OCI-LY3 (cell line): ENCODE data around the gene LGALS14.

Experiments used
- H2AFZ ChIP-seq: fragments of 200-600, 300-600 bp; shearing (Covaris generic); 2 replicates; pipeline ENCODE4 v1.6.0; 2014; ENCODE audit warnings: antibody characterized with exemption, low read depth, low read length
- H3K27ac ChIP-seq: fragments of 200-600, 300-600 bp; sonication (generic); 2 replicates; pipeline ENCODE4 v1.5.1; 2014; ENCODE audit warnings: mild to moderate bottlenecking, low read length, moderate library complexity, mixed read lengths
- H3K27me3 ChIP-seq: fragments of 200-600, 300-600 bp; sonication (generic); 2 replicates; pipeline ENCODE4 v1.6.1; 2014; ENCODE audit warnings: low read depth, low read length, mixed read lengths
- H3K36me3 ChIP-seq: fragments of 200-600, 300-600 bp; sonication (generic); replicated peaks from 2 replicates; pipeline ENCODE3; 2014; ENCODE audit warnings: low read depth, low read length, mixed read lengths
- H3K4me1 ChIP-seq: fragments of 300-600, 200-600 bp; sonication (generic); 2 replicates; pipeline ENCODE4 v1.6.1; 2014; ENCODE audit warnings: low read length, mixed read lengths
- H3K4me2 ChIP-seq: fragments of 200-600, 300-600 bp; sonication (generic); 2 replicates; pipeline ENCODE4 v1.6.1; 2014; ENCODE audit warnings: low read length, mixed read lengths
- H3K4me3 ChIP-seq: fragments of 300-600, 200-600 bp; sonication (generic); 2 replicates; pipeline ENCODE4 v1.5.1; 2014; ENCODE audit warnings: antibody characterized with exemption, mild to moderate bottlenecking, low read length, moderate library complexity
- H3K79me2 ChIP-seq: fragments of 300-600, 200-600 bp; shearing (Covaris generic); 2 replicates; pipeline ENCODE4 v1.6.1; 2014; ENCODE audit warnings: mild to moderate bottlenecking, low read length, mixed read lengths
- H3K9ac ChIP-seq: fragments of 300-600, 200-600 bp; shearing (Covaris generic); 2 replicates; pipeline ENCODE4 v1.6.0; 2014; ENCODE audit warnings: mild to moderate bottlenecking, low read length, moderate library complexity
- H3K9me3 ChIP-seq: fragments of 200-600, 300-600 bp; shearing (Covaris generic); 2 replicates; pipeline ENCODE4 v1.6.1; 2014; ENCODE audit warnings: low read length, mixed read lengths; ENCODE audit not compliant: insufficient read depth
- H4K20me1 ChIP-seq: fragments of 200-600, 300-600 bp; sonication (generic); 2 replicates; pipeline ENCODE4 v1.6.1; 2016; ENCODE audit warnings: low read length, mixed read lengths; ENCODE audit not compliant: insufficient read depth
- EZH2phosphoT487 ChIP-seq: fragments of 200-600 bp; shearing (Covaris generic); IDR thresholded peaks from 2 replicates; pipeline ENCODE4 v1.6.1; 2018; ENCODE audit warnings: antibody characterized with exemption, mixed run types, low read depth
- TF ChIP-seq, protein P1 (sequence below): fragments of 200-600, 300-600 bp; sonication (generic); IDR thresholded peaks from 2 replicates; pipeline ENCODE4 v1.5.1; 2014; ENCODE audit warnings: antibody characterized with exemption, low read length, low read depth

Gene LGALS14

DNA sequence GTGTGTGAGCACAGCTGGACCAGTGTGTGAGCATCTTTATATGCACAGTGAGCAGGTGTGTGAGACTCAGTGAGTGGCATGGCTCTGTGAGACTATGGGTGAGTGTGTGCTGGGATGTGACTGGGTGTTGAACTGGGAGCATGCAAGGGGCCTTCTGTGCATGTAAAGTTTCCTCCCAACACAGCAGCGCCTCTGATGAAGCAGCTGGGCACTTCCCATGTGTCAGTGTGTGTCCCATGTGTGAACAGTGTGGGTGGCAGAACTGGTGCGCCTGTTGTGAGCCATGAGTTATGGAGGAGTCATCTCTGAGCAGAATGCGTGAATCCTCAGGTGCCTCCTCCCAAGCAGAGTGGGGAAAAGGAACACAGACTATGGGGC, 24.5 kb upstream of the LGALS14 start:
- Histone ChIP-seq H3K79me2 (no peaks in the 10 kb centered on the region), H3K4me2 (no peak overlapping the region), H3K9ac (no peak overlapping the region), H2AFZ (no peak overlapping the region), H3K4me3 (no peak overlapping the region), H3K27ac (no peak overlapping the region), H3K27me3 (peaks cover 75% of the 10 kb centered on the region), H3K9me3 (no peaks in the 10 kb centered on the region), H3K36me3 (no peaks in the 10 kb centered on the region), H4K20me1 (0 out of 2 replicates have a peak, but pooled peaks cover 3% of the 10 kb centered on the region), H3K4me1 (peaks cover 27% of the 10 kb centered on the region)
- TF ChIP-seq EZH2phosphoT487, result no peak
- TF ChIP-seq, protein P1, sequence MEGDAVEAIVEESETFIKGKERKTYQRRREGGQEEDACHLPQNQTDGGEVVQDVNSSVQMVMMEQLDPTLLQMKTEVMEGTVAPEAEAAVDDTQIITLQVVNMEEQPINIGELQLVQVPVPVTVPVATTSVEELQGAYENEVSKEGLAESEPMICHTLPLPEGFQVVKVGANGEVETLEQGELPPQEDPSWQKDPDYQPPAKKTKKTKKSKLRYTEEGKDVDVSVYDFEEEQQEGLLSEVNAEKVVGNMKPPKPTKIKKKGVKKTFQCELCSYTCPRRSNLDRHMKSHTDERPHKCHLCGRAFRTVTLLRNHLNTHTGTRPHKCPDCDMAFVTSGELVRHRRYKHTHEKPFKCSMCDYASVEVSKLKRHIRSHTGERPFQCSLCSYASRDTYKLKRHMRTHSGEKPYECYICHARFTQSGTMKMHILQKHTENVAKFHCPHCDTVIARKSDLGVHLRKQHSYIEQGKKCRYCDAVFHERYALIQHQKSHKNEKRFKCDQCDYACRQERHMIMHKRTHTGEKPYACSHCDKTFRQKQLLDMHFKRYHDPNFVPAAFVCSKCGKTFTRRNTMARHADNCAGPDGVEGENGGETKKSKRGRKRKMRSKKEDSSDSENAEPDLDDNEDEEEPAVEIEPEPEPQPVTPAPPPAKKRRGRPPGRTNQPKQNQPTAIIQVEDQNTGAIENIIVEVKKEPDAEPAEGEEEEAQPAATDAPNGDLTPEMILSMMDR, result no peak

DNA sequence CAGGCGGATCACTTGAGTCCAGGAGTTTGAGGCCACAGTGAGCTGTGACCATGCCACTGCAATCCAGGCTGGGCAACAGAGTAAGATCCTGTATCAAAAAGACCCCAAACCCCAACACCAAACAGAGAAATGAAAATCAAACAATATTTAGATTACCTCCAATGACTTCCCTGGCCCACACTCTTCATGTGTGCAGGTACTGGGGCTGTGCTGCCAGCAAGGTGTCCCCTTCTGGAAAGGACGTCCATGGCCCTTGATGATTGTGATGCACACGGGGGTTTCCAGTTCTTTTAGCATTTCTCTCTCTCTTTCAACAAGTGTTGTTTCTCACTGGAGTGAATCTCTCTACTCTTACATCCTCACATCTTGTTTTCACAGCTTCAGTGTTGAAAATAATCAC, 23.7 kb upstream of the LGALS14 start:
- H3K79me2 ChIP-seq, result no peaks in the 10 kb centered on the region
- peaks cover 75% of the 10 kb centered on the region for H3K27me3 ChIP-seq
- no peak overlapping the region for H3K27ac ChIP-seq
- H4K20me1 ChIP-seq, result no peaks in the 10 kb centered on the region
- no peak overlapping the region for H3K9ac ChIP-seq
- H2AFZ ChIP-seq, result no peak overlapping the region
- H3K4me3 ChIP-seq, result no peak overlapping the region
- H3K36me3 ChIP-seq, result no peaks in the 10 kb centered on the region
- TF ChIP-seq, protein P1, result no peak
- no peak for TF ChIP-seq EZH2phosphoT487
- H3K4me1 ChIP-seq, result peaks cover 20% of the 10 kb centered on the region
- H3K4me2 ChIP-seq, result no peak overlapping the region
- no peaks in the 10 kb centered on the region for H3K9me3 ChIP-seq

DNA sequence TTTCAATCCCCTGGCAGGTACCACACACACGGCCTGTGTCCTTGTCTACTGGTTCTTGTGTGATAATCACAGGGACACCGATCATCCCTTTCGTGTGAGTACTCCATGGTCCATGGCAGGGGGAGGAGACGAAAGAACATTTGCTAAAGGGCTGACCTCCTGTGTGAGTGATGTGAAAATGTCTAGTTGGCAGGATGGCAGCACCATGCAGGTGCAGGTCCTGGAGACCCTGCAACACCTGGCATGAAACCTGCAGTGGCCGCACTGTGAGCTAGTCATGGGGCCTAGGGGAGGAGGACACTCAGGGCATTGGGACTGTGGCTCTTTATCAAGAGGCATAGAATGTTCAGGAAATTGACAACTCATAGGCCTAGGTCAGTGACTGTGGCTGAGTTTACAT, 22.9 kb upstream of the LGALS14 start:
- TF ChIP-seq, protein P1, result no peak
- TF ChIP-seq EZH2phosphoT487, result no peak
- Histone ChIP-seq H3K4me2 (no peak overlapping the region), H2AFZ (no peak overlapping the region), H3K4me1 (peaks cover 13% of the 10 kb centered on the region), H3K79me2 (no peaks in the 10 kb centered on the region), H3K4me3 (no peak overlapping the region), H3K9me3 (no peaks in the 10 kb centered on the region), H3K9ac (no peak overlapping the region), H3K36me3 (no peaks in the 10 kb centered on the region), H3K27ac (no peak overlapping the region), H4K20me1 (no peaks in the 10 kb centered on the region), H3K27me3 (peaks cover 81% of the 10 kb centered on the region)

DNA sequence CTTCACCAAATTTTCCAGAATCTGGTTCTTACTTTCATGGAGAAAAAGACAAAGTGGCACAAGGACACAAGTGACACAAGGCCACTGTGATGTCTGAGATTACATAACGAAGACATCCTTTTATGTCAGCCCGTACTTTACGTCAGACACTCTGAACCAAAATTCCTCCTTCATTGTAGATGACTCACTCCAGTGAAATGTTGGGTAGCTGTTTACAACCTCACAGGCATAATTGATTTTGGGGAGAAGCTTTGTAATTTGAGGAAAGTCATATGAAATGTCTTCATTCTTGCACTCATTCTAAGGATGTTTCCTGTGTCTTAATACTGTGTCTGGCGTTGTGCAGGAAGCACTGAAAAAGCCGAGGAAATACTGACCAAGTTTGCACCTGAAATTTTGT, 20.0 kb upstream of the LGALS14 start:
- no peaks in the 10 kb centered on the region for H3K79me2 ChIP-seq
- H4K20me1 ChIP-seq, result no peaks in the 10 kb centered on the region
- H3K4me2 ChIP-seq, result no peak overlapping the region
- no peak overlapping the region for H2AFZ ChIP-seq
- no peak overlapping the region for H3K9ac ChIP-seq
- H3K27me3 ChIP-seq, result peaks cover 61% of the 10 kb centered on the region
- TF ChIP-seq, protein P1, result no peak
- TF ChIP-seq EZH2phosphoT487, result no peak
- no peaks in the 10 kb centered on the region for H3K36me3 ChIP-seq
- H3K9me3 ChIP-seq, result no peaks in the 10 kb centered on the region
- no peak overlapping the region for H3K27ac ChIP-seq
- no peak overlapping the region for H3K4me3 ChIP-seq
- H3K4me1 ChIP-seq, result peaks cover 19% of the 10 kb centered on the region
